ENCODE measurements around the gene TRAPPC6A. TPM values are rescaled to one million over a fixed set of nuclear protein-coding genes. Genes with fewer than 3 reads are reported as not detected.

Gene TRAPPC6A
- total RNA-seq, 1 donor from 2014 or later: 29.4 TPM

GRCh38 chr19:45118106-45118505 lies 59.9 kb downstream of the TRAPPC6A start:
- no peaks in the 10 kb centered on the region for H3K9me3 Mint-ChIP-seq (ENCODE audit: unreplicated experiment)
- H3K27me3 Mint-ChIP-seq (ENCODE audit: unreplicated experiment): no peaks in the 10 kb centered on the region
- TF ChIP-seq CTCF (IDR thresholded peaks at IDR 0.05): no peak
- peaks cover 14% of the 10 kb centered on the region for H3K4me1 Mint-ChIP-seq (ENCODE audit: unreplicated experiment)
- H3K4me3 Mint-ChIP-seq (ENCODE audit: unreplicated experiment): no peak overlapping the region
- H3K27ac Mint-ChIP-seq (ENCODE audit: unreplicated experiment): no peak overlapping the region
- DNase-seq (ENCODE audit: extremely low spot score, unreplicated experiment): no peak
- H3K36me3 Mint-ChIP-seq (ENCODE audit: unreplicated experiment): no peaks in the 10 kb centered on the region

- H3K27ac Mint-ChIP-seq (ENCODE audit: unreplicated experiment): no peak overlapping the region
- no peak for DNase-seq (ENCODE audit: extremely low spot score, unreplicated experiment)
- no peak overlapping the region for H3K4me3 Mint-ChIP-seq (ENCODE audit: unreplicated experiment)
- TF ChIP-seq CTCF (IDR thresholded peaks at IDR 0.05): no peak
- H3K4me1 Mint-ChIP-seq (ENCODE audit: unreplicated experiment): peaks cover 14% of the 10 kb centered on the region
- H3K9me3 Mint-ChIP-seq (ENCODE audit: unreplicated experiment): no peaks in the 10 kb centered on the region
- no peaks in the 10 kb centered on the region for H3K27me3 Mint-ChIP-seq (ENCODE audit: unreplicated experiment)
- H3K36me3 Mint-ChIP-seq (ENCODE audit: unreplicated experiment): no peaks in the 10 kb centered on the region
Measured at GRCh38 chr19:45117671-45118070, 60.4 kb downstream of the TRAPPC6A start.

- Mint-ChIP-seq H3K4me3 (ENCODE audit: unreplicated experiment) (no peak overlapping the region), H3K9me3 (ENCODE audit: unreplicated experiment) (no peaks in the 10 kb centered on the region)
- DNase-seq (ENCODE audit: extremely low spot score, unreplicated experiment): no peak
Measured at GRCh38 chr19:45117167-45117594, 60.9 kb downstream of the TRAPPC6A start.

GRCh38 chr19:45115809-45116615 lies 62.0 kb downstream of the TRAPPC6A start:
- Mint-ChIP-seq H3K27me3 (ENCODE audit: unreplicated experiment) (no peaks in the 10 kb centered on the region), H3K4me1 (ENCODE audit: unreplicated experiment) (peaks cover 14% of the 10 kb centered on the region), H3K27ac (ENCODE audit: unreplicated experiment) (no peak overlapping the region), H3K36me3 (ENCODE audit: unreplicated experiment) (no peaks in the 10 kb centered on the region), H3K9me3 (ENCODE audit: unreplicated experiment) (no peaks in the 10 kb centered on the region), H3K4me3 (ENCODE audit: unreplicated experiment) (no peak overlapping the region)
- DNase-seq (ENCODE audit: extremely low spot score, unreplicated experiment): no peak
- TF ChIP-seq CTCF (IDR thresholded peaks at IDR 0.05): no peak

More at GRCh38 chr19:45117167-45117594, 60.9 kb downstream of the TRAPPC6A start:
- no peak for TF ChIP-seq CTCF (IDR thresholded peaks at IDR 0.05)
- H3K36me3 Mint-ChIP-seq (ENCODE audit: unreplicated experiment): no peaks in the 10 kb centered on the region
- no peak overlapping the region for H3K27ac Mint-ChIP-seq (ENCODE audit: unreplicated experiment)
- peaks cover 14% of the 10 kb centered on the region for H3K4me1 Mint-ChIP-seq (ENCODE audit: unreplicated experiment)
- no peaks in the 10 kb centered on the region for H3K27me3 Mint-ChIP-seq (ENCODE audit: unreplicated experiment)

- H3K4me3 Mint-ChIP-seq (ENCODE audit: unreplicated experiment): no peak overlapping the region
- H3K27ac Mint-ChIP-seq (ENCODE audit: unreplicated experiment): no peak overlapping the region
- H3K27me3 Mint-ChIP-seq (ENCODE audit: unreplicated experiment): no peaks in the 10 kb centered on the region
- no peak for DNase-seq (ENCODE audit: extremely low spot score, unreplicated experiment)
- H3K4me1 Mint-ChIP-seq (ENCODE audit: unreplicated experiment): peaks cover 14% of the 10 kb centered on the region
- H3K36me3 Mint-ChIP-seq (ENCODE audit: unreplicated experiment): no peaks in the 10 kb centered on the region
- no peaks in the 10 kb centered on the region for H3K9me3 Mint-ChIP-seq (ENCODE audit: unreplicated experiment)
- no peak for TF ChIP-seq CTCF (IDR thresholded peaks at IDR 0.05)
Measured at GRCh38 chr19:45114116-45114515, 63.9 kb downstream of the TRAPPC6A start.
